HS-27A (cell line): ENCODE data around the gene NRP2.

Experiments
- DNase-seq: peaks from one replicate; pipeline ENCODE4 v3.0.0-alpha.2; 2012; ENCODE audit warnings: low read depth, missing footprints

The NRP2 gene

DNA sequence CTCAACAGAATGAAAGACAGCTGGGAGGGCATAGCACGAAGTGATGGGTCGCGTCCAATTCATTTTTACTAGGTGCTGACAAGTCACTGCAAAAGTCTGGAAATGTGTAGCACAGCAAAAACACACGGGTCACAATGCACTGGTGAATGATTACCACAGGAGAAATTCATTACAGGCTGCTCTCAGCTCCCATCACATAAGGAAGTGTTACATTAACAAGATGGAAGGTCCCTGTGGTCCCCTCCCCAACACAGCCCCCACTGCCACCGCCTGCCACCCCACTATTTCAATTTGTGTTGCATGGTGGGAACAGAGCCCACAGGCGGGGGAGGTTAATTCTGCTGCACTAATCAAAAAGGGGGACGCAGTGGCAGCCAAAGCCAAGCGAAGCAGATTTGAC is 122.8 kb downstream of the NRP2 start:
- DNase-seq: no peak

DNA sequence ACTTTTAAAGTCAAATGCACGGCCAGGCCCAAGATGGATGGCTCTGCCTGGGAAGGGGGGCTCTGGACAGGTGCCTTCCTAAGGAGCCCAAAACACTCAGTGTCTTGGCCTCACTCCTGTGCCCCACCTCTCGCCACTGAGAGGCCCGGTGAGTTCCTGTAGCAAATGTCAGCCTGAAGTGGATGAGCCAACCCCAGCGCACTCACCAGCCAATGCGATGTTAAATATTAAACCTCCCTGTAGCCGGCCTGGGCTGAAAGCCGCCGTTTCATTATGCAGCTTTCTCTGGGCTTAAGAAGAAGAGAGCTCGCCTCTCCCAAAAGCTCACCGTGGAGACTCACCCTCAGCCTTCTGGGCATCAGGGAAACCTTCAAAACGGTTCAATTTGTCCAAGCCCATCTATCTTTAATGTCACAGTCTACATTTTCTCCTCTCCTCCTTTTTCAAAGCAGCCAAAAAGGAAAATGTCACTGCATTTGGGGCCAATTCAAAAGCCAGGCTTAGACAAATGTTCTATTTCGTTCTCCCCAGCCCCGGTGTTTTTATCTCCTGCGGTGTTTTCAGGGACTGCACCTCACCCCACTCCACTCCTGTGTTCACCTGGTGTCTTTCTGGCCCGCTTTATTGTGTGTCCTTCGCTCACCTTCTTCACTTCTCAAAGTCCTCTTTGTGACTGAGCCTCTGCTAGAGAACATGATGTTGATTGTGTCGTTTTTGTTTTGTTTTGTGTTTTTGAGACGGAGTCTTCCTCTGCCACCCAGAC is 124.0 kb downstream of the NRP2 start:
- no peak for DNase-seq

DNA sequence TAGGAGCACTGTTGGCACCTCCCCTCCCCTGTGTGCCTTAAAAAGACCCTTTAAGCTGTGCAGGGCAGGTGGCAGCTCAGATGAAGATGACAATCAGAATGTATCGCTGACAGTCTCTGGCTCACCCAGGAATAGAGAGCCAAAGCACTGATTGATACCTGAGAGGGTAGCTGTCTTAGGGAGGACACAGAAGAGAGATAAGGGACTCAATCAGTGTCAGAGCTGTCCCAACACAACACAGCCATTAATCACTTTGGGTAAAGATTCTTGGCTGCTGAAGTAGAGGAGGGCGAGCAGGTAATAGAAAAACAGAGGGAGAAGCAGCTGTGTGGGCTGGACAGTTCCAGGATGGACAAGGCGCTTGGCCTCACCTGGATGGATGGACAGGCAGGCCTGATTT is 124.9 kb downstream of the NRP2 start:
- DNase-seq: no peak

DNA sequence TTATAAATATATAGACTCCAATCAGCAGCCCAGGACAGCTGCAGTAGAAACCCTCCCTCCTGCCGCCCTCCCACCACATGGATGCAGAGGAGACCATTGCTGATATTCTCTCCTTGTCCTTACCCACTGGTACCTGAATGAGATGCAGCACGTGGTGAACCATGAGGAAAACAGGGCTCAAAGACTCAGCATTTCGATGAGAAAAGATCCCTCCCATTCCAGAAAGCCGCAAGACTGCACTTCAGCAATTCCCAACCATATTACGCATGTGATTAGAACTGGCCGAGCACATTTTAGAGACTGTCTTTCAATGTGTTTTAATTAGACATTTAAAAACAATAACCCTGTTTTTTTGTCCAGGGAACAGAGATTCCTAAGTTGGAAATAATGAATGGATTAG is 125.5 kb downstream of the NRP2 start:
- no peak for DNase-seq

DNA sequence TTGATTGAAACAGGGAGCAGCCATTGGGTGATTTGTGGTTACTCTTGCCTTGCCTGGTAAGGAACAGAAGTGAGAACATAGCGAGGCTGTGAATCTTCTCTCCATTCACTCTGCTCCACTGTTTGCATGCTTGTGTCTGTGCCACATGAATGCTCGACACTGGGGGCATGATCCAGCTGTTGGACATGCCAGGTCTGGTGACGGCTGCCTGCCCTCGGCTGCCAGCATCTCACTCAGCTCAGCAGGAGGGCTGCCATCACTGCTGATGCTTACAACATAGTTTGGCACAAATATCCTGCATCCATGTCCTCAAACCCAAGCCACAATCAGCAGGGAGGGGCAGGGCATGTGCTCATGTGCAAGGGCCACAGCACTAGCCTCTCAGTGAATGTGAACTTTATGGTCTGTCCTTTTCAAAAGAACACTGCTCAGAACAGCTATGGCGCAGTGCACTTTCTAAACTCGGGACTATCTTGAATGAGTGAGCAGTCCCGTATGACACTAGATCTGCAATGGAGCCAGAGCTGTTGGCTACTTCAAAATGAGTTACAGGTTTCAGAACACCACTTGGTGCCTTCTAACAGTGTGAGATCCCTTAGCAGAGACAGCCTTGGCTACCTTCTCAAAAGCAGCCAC is 126.3 kb downstream of the NRP2 start:
- DNase-seq: no peak

DNA sequence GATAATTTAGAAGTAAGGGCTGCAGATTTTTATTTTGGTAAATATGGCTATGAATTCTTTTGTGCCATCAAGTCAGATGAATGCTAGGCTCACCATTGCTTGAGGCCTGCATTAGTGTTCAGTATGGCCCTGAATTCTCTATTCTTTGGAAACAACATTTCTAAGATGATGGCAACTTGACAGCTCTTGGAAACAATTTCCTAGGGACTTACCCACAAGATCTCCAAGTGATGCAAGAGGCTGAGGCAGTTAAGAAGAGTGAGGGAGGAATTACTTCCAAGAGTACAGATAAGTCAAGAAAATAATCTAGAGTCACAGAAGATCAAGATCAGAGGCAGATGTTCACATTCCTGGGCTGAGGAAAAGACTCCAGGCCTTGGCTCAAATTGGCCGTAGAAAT is 129.1 kb downstream of the NRP2 start:
- DNase-seq: no peak

DNA sequence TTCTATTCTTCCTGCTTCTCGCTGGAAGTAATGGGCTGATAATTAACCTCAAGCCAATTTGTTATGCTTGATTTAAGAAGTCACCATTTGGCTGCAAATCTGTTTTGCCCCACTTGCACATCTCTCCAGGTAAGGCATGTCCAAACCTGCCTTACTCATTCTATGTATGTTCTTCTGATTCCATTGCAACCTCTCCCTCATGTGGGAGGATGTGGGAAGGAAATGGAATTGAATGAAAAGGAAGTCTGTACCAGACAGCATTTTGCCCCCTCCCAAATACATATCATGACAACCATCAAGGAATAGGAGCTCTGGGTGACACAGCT is 131.7 kb downstream of the NRP2 start:
- DNase-seq: no peak

DNA sequence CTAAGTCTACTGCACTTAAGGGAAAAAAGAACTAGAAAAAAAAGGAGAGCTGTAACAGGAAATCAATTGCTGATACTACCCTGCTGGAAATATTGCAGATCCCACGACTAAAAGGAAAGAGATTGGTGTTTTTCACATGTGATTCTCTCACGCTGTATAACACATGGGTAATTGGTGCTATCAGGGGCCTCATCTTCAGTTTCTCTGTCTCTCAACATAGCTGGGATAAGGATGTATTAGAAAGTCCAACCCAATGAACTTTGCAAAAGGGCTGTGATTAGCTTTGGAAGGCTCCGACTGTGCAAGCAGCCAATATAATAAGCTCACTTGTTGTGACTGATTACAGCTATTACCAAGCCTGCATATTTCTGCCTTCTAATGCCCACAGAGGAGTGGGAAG is 133.4 kb downstream of the NRP2 start:
- no peak for DNase-seq

DNA sequence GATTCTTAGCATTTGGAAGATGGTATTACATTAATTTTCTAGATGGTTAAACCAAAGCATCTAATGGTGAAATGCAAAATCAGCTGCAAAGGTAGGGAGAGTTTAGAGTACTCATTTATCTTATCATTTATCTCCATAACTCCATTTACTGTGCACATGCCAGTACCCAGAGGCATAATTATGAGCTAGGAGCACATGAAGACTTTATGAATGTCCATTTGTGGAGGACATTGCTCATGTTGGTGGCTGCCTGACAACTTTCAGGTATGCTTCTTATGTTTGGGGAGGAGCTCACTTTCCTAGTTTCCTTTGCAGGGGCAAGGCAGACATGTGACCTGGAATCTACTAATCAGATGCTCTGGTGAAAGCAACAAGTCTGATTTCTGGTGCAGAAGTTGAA is 134.0 kb downstream of the NRP2 start:
- no peak for DNase-seq

DNA sequence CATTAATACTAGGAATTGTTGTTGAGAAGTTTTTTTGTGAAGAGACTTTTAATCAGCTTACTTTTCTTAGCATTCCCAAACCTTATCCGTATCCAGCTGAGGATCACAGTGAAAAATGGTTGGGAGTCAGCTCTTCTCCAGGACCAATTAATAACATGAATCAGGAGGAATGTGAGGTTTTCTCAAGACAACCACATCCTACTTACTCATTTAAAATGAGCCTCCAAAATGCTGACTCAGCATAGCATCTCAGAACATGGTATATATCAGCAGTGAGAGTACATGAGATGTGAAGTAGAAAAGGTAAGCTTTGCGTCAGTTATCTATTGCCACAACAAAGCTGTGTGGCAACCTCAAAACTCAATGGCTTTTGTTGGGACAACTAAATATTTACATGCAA is 140.3 kb downstream of the NRP2 start:
- DNase-seq: no peak

DNA sequence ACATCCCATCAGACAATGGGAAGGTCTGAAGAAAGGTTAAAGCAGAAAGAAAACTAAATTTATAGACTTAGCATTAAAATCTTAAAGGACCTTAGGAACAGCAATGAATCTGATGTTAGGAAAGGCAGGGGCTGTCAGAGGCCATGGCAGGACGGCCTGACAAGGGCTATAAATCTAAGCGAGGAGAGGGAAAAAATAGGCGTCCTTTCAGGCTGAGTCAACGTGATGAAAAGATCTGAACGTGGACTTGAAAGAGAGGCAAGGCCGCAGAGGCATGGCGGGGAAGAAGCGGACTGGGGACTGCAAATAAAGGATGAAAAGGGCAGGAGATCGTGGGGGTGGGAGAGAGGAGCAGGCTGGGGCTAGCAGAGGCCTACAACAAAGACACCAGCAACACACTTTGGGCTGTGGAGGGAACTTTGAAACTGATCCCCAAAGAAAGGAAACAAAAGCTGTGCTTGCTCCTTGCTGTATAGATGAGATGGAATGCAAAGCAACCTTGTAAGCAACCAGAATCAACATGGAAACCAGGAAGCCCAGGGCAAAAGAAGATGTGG is 145.6 kb downstream of the NRP2 start:
- DNase-seq: no peak

DNA sequence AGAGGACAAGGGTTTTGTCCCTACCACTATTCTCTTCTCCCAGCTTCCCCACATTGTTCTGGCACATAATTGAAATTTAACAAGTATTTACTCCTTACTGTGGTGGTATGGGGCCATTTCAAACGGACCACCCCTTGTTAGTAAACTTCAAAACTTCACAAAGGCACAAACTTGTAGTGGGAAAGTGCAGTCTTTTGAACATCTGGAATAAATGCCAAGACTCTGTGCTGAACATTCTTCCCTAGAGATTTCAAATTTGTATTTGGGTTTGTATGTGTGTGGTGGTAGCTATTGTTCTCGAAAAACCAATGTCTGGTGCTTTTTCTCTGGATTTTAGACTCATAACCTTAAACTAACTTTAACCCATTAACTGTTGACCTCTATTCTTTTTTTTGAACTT is 151.6 kb downstream of the NRP2 start:
- no peak for DNase-seq

DNA sequence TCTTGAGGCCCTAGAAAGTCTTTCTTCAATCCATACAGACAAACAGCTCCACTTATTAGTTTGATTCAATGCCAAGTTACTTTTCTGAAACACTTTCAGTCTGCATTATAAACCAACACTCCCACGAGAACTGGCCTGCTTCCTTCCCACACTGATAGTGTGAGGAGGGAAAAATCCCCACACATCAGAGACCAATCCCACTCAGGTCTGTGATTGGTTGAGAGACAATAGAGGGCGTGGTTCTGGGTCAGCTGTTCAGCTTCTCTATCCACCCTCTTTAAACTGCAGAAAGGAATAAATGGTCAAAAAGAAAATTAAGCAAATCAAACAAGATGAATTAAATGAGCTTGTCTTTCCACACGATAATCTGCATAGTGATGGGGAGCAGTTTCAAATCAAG is 152.5 kb downstream of the NRP2 start:
- DNase-seq: no peak

DNA sequence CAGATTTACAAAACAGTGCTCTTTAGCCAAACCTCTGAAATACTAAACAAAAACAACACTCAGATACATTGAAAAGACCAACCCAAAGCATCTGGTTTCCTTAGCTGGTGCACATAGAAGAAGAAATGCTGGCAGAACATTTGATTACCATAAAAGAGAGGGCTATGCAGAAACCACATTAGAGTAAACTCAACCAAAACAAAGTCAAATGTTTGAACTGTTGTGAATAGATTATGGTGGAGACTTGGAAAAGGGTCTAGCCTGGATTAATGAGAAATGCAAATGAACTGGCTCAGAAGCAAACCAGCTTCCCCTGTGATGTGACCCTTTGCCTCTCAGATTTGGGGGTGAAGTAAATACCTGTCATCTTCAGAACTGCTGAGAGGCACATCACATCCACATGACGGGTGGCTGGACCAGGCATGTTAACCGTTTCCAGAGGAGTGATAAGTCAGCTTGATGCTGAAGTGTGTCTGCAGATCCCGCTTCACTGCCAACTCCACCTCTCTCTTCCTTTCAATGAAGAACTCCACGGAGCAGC is 153.0 kb downstream of the NRP2 start:
- DNase-seq: no peak

DNA sequence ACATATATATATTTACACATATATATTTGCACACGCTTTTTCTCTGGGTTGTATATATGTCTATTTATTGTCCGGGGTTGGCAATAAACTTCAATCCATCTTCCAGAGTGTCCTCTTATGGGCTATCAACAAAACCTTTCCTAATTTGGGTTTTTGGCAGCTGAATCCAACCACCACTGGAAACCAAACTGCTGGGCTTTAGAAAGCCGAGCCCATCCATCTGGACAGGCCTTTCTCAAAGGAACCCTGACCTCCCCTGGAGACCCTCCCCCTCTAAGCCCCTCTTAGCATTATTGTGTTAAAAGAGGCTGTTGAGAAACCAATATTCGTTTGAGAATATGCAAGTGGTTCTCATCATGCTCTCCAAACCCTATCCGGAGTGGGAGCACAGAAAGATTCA is 153.6 kb downstream of the NRP2 start:
- DNase-seq: no peak

DNA sequence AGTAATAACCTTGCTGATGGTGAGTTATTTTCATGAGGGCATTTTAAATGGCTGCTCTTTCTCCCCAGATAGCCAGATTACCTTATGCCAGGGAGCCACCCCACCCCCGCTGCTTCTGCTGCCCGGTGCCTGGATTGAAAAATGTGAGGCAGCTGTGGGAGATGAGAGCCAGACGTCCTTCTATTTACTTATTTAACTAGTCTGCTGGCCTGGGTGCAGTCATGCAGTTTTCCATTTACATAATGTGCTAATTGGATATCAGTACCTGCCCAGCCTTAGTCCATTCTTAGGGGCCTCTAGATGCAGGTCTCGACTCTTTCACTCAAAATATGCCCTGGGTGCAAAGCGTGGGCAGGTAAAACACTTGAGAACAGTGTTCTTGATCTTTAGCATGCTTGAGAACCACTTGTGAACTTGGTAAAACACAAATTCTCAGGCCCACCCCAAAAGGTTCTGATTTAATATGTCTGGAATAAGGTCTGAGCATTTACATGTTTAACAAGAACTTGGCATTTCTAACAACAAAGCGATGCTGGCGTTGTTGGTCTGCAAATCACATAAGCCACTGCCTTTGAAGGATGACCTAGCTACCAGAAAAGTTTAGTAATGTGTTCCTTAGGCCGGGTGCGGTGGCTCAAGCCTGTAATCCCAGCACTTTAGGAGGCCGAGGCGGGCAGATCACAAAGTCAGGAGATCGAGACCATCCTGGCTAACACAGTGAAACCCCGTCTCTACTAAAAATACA is 154.3 kb downstream of the NRP2 start:
- no peak for DNase-seq

DNA sequence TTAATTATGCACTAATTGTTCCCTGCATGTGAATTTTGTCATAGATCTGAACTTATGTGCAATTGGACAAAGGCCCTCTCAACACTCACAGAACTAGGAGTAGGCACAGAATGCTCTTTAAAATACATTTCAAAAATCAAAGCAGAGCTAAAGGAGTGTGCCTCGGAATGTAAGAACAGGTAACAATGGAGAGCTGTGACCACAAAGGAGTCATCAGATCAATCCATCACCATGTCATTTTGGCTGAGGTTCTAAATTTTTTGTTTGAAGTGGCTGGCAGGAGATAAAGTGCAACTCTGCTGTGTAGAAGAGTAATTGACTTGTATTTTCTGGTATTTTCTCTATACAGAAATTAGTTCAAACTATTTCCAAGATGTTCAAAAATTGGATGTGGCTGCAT is 155.4 kb downstream of the NRP2 start:
- DNase-seq: no peak

DNA sequence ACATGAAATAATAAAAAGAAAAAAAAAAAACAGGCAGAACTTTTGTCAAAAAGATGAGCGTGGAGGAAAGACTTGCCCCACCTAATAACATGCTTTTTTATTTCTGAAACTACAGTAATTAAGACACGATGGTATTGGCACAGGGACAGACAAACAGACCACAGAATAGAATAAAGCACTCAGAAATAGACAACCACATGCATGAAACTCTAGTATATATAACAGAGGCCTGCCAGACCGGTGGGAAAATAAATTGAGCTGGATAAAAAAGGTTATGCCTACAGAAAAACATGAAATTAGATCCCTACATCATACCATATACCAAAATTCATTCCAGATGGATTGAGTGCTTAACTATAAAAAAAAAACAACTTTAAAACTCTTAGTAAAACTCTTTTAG is 163.1 kb downstream of the NRP2 start:
- no peak for DNase-seq
